Measurements from ENCODE around the gene PLAGL2.

The PLAGL2 gene

GRCh38 chr20:32231847-32232246, 24.3 kb upstream of the PLAGL2 start:
- in situ Hi-C loops (cut with HindIII; ENCODE audit: low sequenced_read_pairs): no loop called here
- DNase-seq (ENCODE audit: low read depth, low spot score): peak; percentile 17
- no peak overlapping the region for H3K4me3 ChIP-seq (ENCODE audit: low read depth, low read length)
- TF ChIP-seq CTCF (IDR thresholded peaks at IDR 0.05; ENCODE audit: low read depth, low read length): no peak

- in situ Hi-C loops (cut with HindIII; ENCODE audit: low sequenced_read_pairs): no loop called here
- TF ChIP-seq CTCF (IDR thresholded peaks at IDR 0.05; ENCODE audit: low read depth, low read length): no peak
- no peak overlapping the region for H3K4me3 ChIP-seq (ENCODE audit: low read depth, low read length)
- DNase-seq (ENCODE audit: low read depth, low spot score): no peak
Observed at GRCh38 chr20:32231245-32231644, 23.7 kb upstream of the PLAGL2 start.

- in situ Hi-C loops (cut with HindIII; ENCODE audit: low sequenced_read_pairs): no loop called here
- TF ChIP-seq CTCF (IDR thresholded peaks at IDR 0.05; ENCODE audit: low read depth, low read length): no peak
- H3K4me3 ChIP-seq (ENCODE audit: low read depth, low read length): no peak overlapping the region
- no peak for DNase-seq (ENCODE audit: low read depth, low spot score)
Observed at GRCh38 chr20:32230707-32231106, 23.2 kb upstream of the PLAGL2 start.

GRCh38 chr20:32229251-32229747, 21.8 kb upstream of the PLAGL2 start:
- in situ Hi-C loops (cut with HindIII; ENCODE audit: low sequenced_read_pairs): no loop called here
- no peak for TF ChIP-seq CTCF (IDR thresholded peaks at IDR 0.05; ENCODE audit: low read depth, low read length)
- no peak overlapping the region for H3K4me3 ChIP-seq (ENCODE audit: low read depth, low read length)
- no peak for DNase-seq (ENCODE audit: low read depth, low spot score)

- TF ChIP-seq CTCF (IDR thresholded peaks at IDR 0.05; ENCODE audit: low read depth, low read length): no peak
- DNase-seq (ENCODE audit: low read depth, low spot score): no peak
- no peak overlapping the region for H3K4me3 ChIP-seq (ENCODE audit: low read depth, low read length)
- in situ Hi-C loops (cut with HindIII; ENCODE audit: low sequenced_read_pairs): no loop called here
Observed at GRCh38 chr20:32227744-32228688, 20.5 kb upstream of the PLAGL2 start.

- in situ Hi-C loops (cut with HindIII; ENCODE audit: low sequenced_read_pairs): no loop called here
- no peak overlapping the region for H3K4me3 ChIP-seq (ENCODE audit: low read depth, low read length)
- no peak for TF ChIP-seq CTCF (IDR thresholded peaks at IDR 0.05; ENCODE audit: low read depth, low read length)
- DNase-seq (ENCODE audit: low read depth, low spot score): no peak
Observed at GRCh38 chr20:32227306-32227705, 19.8 kb upstream of the PLAGL2 start.
